ENCODE results near the gene LRRC8D.

LRRC8D gene

DNA sequence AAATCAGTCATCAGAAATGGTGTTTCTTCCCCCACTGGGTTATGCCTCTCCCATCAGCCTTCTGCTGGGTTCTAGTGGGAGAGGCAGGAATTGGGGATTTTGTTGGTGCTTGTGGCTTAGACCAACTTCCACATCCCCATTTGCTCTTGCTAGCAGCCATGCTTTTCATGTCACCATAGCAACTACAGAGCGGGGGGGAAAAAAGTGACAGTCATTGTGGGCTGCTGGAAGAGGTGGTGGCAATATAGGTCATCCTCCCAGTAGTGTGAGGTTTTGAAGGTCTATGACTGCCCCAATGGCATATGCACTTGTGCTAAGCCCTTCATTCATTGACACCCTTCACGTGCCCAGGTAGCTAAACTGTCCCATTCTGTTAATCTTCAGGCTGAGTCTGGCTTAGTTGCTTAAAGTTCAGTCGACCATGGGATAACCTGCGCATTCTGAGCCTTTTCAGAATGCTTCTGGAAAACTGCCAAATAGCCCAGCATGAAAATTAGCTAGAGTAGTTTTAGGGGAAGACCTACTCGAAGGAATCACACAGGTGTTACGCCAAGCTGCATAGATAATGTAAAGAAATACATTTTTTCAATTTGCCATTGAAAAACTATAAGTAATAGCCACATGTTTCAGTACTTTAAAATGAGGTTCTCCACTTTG, 120.4 kb downstream of the LRRC8D start:
- Histone ChIP-seq H2BK120ac (ENCODE audit: low read depth, low read length) (no peak overlapping the region), H3K18ac (ENCODE audit: low read depth in 1 of 2, low read length in 2 of 2) (no peak overlapping the region), H3K27me3 (ENCODE audit: control insufficient read depth in 1 of 2, insufficient read depth in 1 of 2, low read length in 2 of 2) (no peaks in the 10 kb centered on the region), H3K79me1 (replicated peaks; ENCODE audit: low read length, poor library complexity, severe bottlenecking) (no peaks in the 10 kb centered on the region), H3K4ac (ENCODE audit: low read depth in 1 of 2, low read length in 2 of 2) (no peak overlapping the region), H4K8ac (ENCODE audit: low read length) (no peak overlapping the region), H2BK15ac (ENCODE audit: low read depth, poor library complexity, severe bottlenecking) (no peak overlapping the region), H3K9me3 (ENCODE audit: control insufficient read depth, low read length) (no peaks in the 10 kb centered on the region), H3K27ac (ENCODE audit: low read length, poor library complexity, severe bottlenecking) (no peak overlapping the region), H3K4me2 (ENCODE audit: low read length, poor library complexity, severe bottlenecking) (no peak overlapping the region), H2BK5ac (ENCODE audit: low read depth, low read length, poor library complexity, severe bottlenecking) (no peak overlapping the region), H2AFZ (ENCODE audit: low read depth, low read length) (no peak overlapping the region), H3K36me3 (ENCODE audit: control insufficient read depth in 1 of 2, insufficient read depth in 2 of 2, low read depth in 1 of 2, low read length in 2 of 2) (no peaks in the 10 kb centered on the region), H3K9ac (ENCODE audit: low read length) (no peak overlapping the region), H3K4me3 (ENCODE audit: insufficient read depth in 1 of 2, low read depth in 1 of 2, low read length in 2 of 2) (no peak overlapping the region), H3K23ac (ENCODE audit: low read length in 2 of 2) (no peak overlapping the region), H3K4me1 (ENCODE audit: control insufficient read depth, insufficient read depth, low read depth, low read length) (peaks cover 6% of the 10 kb centered on the region), H2BK12ac (ENCODE audit: low read length in 2 of 2) (no peak overlapping the region), H2AK5ac (ENCODE audit: low read length, severe bottlenecking) (no peak overlapping the region), H4K91ac (ENCODE audit: low read length) (no peak overlapping the region), H3K14ac (ENCODE audit: low read length in 2 of 2) (no peak overlapping the region)
- no peak for DNase-seq
- 93% methylated on average over 4 of the region's 6 CpGs for WGBS

DNA sequence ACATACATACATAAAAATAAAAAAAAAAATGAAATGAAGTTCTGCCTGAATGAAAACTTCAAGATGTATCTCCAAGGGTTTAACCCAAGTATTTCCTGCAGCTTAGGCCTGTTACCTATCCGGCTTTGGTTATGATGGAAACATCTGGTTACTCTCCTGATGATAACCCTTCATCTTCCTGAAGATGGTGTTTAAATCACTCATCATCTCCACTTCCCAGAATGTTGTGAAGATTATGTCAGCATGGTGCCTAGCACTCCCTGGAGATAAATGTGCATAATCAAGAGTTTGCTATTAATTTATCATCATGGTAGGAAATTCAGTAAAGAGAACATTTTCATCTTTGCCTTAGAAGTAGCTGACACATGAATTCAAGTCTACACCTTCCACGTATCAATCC, 121.2 kb downstream of the LRRC8D start:
- H2AFZ ChIP-seq (ENCODE audit: low read depth, low read length), result no peak overlapping the region

DNA sequence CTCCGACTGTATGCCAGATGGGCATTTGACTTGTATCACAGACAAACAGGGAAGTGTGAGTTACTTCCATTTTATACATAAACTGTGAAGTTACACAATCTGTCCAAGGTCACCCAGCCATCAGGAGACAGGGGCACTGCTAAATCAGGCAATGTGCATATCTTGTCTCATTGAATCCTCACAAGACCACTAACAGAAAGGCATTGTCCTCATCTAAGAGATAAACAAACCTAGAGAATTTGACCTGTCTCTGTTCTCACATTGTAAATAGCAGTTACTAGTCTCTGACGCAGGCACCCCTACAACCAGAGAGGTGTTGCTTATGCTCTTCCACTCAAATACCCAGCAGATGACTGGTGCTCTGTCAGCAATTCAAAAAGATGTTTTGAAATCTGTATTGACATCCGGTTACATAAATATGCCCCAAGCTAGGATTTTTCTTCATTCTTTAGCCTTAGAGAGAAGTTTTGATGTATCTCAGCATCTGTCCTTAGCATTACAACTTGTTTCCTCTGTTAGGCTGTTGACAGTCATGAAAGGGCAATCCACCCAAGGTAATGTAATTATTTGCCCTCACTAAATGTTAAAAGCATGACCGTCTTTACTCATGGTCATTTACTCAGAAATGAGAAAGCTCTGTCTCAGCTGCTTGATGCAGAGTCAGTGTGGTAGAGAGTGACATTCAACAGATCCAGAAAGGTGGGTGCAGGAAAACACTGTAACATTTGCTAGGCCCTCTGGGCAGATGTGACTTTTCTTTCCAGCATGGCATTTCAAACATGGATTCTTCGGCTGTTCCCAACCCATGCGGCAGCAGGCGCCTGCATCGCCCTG, 122.2 kb downstream of the LRRC8D start:
- peak overlapping the region in 1 of 2 experiments; percentile 28 for H2BK12ac ChIP-seq (ENCODE audit: low read length in 2 of 2)
- no peak overlapping the region for H3K14ac ChIP-seq (ENCODE audit: low read length in 2 of 2)

More for the DNA sequence above, 121.2 kb downstream of the LRRC8D start:
- H2BK12ac ChIP-seq (ENCODE audit: low read length in 2 of 2), result no peak overlapping the region
- no peak overlapping the region for H3K23ac ChIP-seq (ENCODE audit: low read length in 2 of 2)
- no peak overlapping the region for H3K18ac ChIP-seq (ENCODE audit: low read depth in 1 of 2, low read length in 2 of 2)
- H3K4me2 ChIP-seq (ENCODE audit: low read length, poor library complexity, severe bottlenecking), result no peak overlapping the region
- H3K14ac ChIP-seq (ENCODE audit: low read length in 2 of 2), result no peak overlapping the region
- no peak overlapping the region for H2BK15ac ChIP-seq (ENCODE audit: low read depth, poor library complexity, severe bottlenecking)
- H3K27ac ChIP-seq (ENCODE audit: low read length, poor library complexity, severe bottlenecking), result no peak overlapping the region
- no peaks in the 10 kb centered on the region for H3K27me3 ChIP-seq (ENCODE audit: control insufficient read depth in 1 of 2, insufficient read depth in 1 of 2, low read length in 2 of 2)
- H4K8ac ChIP-seq (ENCODE audit: low read length), result no peak overlapping the region
- no peaks in the 10 kb centered on the region for H3K9me3 ChIP-seq (ENCODE audit: control insufficient read depth, low read length)
- DNase-seq, result no peak
- no peak overlapping the region for H3K9ac ChIP-seq (ENCODE audit: low read length)
- WGBS, result 86% methylated on average over 1 of the region's 2 CpGs
- no peak overlapping the region for H3K4me3 ChIP-seq (ENCODE audit: insufficient read depth in 1 of 2, low read depth in 1 of 2, low read length in 2 of 2)
- no peak overlapping the region for H2AK5ac ChIP-seq (ENCODE audit: low read length, severe bottlenecking)
- H3K4ac ChIP-seq (ENCODE audit: low read depth in 1 of 2, low read length in 2 of 2), result no peak overlapping the region
- H2BK120ac ChIP-seq (ENCODE audit: low read depth, low read length), result no peak overlapping the region
- H3K4me1 ChIP-seq (ENCODE audit: control insufficient read depth, insufficient read depth, low read depth, low read length), result peaks cover 6% of the 10 kb centered on the region
- H4K91ac ChIP-seq (ENCODE audit: low read length), result no peak overlapping the region
- H3K36me3 ChIP-seq (ENCODE audit: control insufficient read depth in 1 of 2, insufficient read depth in 2 of 2, low read depth in 1 of 2, low read length in 2 of 2), result no peaks in the 10 kb centered on the region
- H3K79me1 ChIP-seq (replicated peaks; ENCODE audit: low read length, poor library complexity, severe bottlenecking), result no peaks in the 10 kb centered on the region
- no peak overlapping the region for H2BK5ac ChIP-seq (ENCODE audit: low read depth, low read length, poor library complexity, severe bottlenecking)

More for the DNA sequence above, 122.2 kb downstream of the LRRC8D start:
- H3K27me3 ChIP-seq (ENCODE audit: control insufficient read depth in 1 of 2, insufficient read depth in 1 of 2, low read length in 2 of 2), result no peaks in the 10 kb centered on the region
- no peaks in the 10 kb centered on the region for H3K9me3 ChIP-seq (ENCODE audit: control insufficient read depth, low read length)
- no peak overlapping the region for H3K4me3 ChIP-seq (ENCODE audit: insufficient read depth in 1 of 2, low read depth in 1 of 2, low read length in 2 of 2)
- H2BK15ac ChIP-seq (ENCODE audit: low read depth, poor library complexity, severe bottlenecking), result no peak overlapping the region
- 95% methylated on average over 7 of the region's 8 CpGs for WGBS
- no peak overlapping the region for H3K27ac ChIP-seq (ENCODE audit: low read length, poor library complexity, severe bottlenecking)
- H2AFZ ChIP-seq (ENCODE audit: low read depth, low read length), result no peak overlapping the region
- H3K23ac ChIP-seq (ENCODE audit: low read length in 2 of 2), result no peak overlapping the region
- H2AK5ac ChIP-seq (ENCODE audit: low read length, severe bottlenecking), result peak overlapping the region; percentile 64
- no peak overlapping the region for H2BK5ac ChIP-seq (ENCODE audit: low read depth, low read length, poor library complexity, severe bottlenecking)
- peak; percentile 48 for DNase-seq
- H3K4me2 ChIP-seq (ENCODE audit: low read length, poor library complexity, severe bottlenecking), result no peak overlapping the region
- H3K4me1 ChIP-seq (ENCODE audit: control insufficient read depth, insufficient read depth, low read depth, low read length), result peaks cover 6% of the 10 kb centered on the region
- no peaks in the 10 kb centered on the region for H3K79me1 ChIP-seq (replicated peaks; ENCODE audit: low read length, poor library complexity, severe bottlenecking)
- H4K8ac ChIP-seq (ENCODE audit: low read length), result no peak overlapping the region
- H4K91ac ChIP-seq (ENCODE audit: low read length), result no peak overlapping the region
- no peak overlapping the region for H3K9ac ChIP-seq (ENCODE audit: low read length)
- H3K36me3 ChIP-seq (ENCODE audit: control insufficient read depth in 1 of 2, insufficient read depth in 2 of 2, low read depth in 1 of 2, low read length in 2 of 2), result no peaks in the 10 kb centered on the region
- no peak overlapping the region for H2BK120ac ChIP-seq (ENCODE audit: low read depth, low read length)
- H3K4ac ChIP-seq (ENCODE audit: low read depth in 1 of 2, low read length in 2 of 2), result no peak overlapping the region
- H3K18ac ChIP-seq (ENCODE audit: low read depth in 1 of 2, low read length in 2 of 2), result no peak overlapping the region
